Forelimb muscle (tissue), 1 donor: ENCODE data around the gene ST3GAL5. TPM values are rescaled to one million over a fixed set of nuclear protein-coding genes. Genes with fewer than 3 reads are reported as not detected.

Experiments used
- DNase-seq: peaks from one replicate; pipeline ENCODE4 v3.0.0-alpha.2; 2013; ENCODE audit warnings: low read depth
- polyA plus RNA-seq: library from polyadenylated mRNA; unstranded; fragments of 120-200 nt; gene quantifications from one replicate; pipeline ENCODE4 v1.2.1, GENCODE V29; 2013; ENCODE audit not compliant: insufficient read length

The ST3GAL5 gene
- polyA plus RNA-seq, 1 donor: 32.8 TPM

DNA sequence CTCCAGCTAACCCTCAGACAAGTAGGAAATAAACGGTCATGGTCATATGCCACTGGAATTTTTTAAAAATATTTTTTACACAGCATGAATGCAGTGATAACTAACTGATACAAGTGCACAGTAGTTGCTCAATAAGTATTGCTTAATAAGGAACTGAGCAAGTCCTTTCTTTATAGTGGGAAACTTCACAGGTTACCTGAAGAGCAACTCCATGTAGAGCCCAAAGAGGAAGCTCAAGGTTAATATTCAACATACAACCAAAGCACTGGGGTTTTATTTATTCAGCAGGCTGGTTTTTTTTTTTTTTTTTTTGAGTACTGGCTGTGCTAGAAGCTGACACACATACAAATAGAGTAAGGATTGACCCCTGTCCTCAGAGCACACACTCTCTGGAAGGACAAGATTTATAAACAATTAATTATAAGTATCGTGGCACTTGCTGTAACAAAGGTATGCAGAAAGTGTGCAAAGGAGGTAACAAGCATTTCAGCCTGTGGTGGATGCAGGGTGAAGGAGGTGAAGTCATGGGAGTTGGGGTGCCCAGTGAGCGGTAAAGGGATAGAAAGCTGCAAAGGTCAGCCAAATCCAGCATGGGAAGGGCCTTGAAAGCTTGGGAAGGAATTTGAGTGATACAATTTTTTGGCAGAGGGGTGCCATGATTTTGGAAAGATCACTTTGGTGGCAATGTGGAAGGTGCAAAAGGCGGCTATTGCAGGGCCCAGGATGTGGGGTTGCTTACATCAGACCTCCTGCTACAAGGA lies 82.3 kb downstream of the ST3GAL5 start:
- no peak for DNase-seq

DNA sequence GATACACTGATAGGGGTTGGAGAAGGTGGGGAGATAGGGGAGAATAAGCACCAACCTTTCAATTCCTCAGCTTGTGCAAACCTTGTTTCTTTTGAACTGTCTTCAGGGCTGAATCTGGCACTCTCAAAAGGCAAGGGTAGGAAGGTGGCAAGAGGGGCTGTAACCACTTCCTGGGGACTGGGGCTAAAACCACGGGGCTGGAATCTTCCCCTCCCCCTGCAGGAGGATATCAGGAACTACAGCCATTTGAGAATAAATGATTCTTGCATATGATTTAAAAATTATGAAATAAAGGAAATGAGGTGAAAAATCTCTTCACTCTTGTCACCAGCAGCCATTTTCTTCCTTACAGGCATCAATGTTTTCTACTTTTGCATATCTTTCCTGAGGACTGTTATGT lies 84.2 kb downstream of the ST3GAL5 start:
- DNase-seq: no peak

DNA sequence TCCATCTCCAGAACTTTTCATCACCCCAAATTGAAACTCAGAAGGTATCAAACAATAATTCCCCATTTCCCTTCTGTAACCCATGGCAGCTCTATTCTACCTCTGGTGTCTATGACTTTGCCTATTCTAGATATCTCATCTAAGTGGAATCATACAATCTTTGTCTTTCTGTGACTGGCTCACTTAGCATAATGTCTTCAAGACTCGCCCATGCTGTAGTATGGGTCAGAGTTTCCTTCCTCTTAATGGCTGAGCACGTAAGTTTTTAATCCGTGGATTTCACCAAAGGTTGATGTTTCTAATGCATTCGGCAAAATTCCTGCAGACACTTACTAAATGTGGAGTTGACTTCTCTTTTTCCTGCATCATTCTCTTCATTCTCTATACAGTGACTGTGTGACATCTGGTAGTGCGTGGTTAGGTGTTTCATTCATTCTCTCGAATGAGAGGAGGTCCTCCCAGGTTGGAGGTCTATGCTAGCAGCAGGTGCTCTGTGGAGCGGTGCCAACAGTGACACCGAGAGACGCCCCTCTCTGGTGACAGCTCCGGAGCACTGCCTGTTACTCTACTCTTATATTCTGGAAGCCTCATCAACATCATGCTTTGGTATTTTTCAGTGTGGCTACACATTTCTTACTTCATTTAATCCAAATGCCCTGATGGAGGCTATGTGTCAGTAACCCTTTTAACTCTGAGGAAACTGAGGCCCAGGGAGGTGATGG lies 84.9 kb downstream of the ST3GAL5 start:
- DNase-seq: no peak

DNA sequence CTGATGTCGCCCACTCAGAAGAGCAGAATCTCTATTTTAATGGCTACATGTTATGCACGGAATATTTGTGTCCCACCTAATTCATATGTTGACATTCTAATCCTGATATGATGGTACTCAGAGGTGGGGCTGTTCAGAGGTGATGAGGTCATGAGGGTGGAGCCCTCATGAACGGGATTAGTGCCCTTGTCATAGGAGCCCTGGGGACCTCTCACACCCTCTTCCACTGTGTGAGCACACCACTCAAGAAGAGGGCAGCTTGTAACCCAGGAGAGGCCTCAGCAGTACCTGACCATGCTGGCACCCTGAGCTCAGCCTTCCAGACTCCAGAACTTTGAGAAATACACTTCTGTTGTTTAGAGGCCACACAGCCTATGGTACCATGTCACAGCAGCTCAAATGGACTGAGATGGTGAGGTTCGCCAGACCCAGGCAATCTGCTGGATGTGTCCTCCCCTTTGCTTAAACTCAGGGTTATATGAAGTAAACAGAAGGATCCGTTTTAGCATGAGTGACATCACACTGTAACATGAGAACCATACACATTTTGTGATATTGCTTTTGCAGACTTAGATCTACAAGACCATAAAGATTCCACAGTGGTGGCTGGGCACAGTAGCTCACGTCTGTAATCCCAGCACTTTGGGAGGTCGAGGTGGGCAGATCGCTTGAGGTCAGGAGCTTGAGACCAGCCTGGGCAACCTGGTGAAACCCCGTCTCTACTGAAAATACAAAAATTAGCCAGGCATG lies 86.3 kb downstream of the ST3GAL5 start:
- DNase-seq: no peak

DNA sequence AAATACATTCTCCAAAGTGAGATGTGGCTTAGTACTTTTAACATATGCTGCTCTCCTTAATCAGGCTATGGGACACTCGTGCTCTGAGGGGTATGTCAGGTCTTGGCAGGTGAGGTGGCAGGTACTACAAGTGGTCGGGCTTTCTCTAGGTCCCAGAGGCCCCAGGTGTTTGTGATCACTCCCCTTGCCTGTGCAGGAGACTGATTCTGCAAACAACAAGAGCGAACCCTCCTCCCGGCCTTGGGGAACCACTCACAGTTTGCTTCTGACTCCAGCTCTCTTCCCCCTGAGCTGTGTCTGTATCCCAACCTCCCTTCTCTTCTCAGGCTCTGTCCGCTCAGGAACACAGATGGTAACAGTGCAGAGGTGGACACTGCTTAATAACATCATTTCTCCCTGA lies 86.9 kb downstream of the ST3GAL5 start:
- no peak for DNase-seq

DNA sequence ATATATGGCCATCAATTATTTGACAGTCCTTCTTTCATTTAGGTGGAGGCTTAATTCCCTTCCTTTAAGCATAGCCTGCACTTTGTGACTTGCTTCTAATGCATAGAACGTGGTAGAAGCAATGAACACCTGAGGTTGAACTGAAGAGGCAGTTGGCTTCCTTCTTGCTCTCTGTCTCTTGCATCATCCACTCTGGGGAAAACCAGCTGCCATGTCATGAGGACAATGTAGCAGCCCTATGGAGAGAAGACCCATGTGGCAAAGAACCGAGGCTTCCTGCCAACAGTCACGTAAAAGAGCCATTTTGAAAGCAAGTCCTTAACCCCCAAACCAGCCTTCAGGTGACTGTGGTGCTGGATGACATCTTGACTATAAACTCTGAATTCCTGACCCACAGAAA lies 88.2 kb downstream of the ST3GAL5 start:
- no peak for DNase-seq

DNA sequence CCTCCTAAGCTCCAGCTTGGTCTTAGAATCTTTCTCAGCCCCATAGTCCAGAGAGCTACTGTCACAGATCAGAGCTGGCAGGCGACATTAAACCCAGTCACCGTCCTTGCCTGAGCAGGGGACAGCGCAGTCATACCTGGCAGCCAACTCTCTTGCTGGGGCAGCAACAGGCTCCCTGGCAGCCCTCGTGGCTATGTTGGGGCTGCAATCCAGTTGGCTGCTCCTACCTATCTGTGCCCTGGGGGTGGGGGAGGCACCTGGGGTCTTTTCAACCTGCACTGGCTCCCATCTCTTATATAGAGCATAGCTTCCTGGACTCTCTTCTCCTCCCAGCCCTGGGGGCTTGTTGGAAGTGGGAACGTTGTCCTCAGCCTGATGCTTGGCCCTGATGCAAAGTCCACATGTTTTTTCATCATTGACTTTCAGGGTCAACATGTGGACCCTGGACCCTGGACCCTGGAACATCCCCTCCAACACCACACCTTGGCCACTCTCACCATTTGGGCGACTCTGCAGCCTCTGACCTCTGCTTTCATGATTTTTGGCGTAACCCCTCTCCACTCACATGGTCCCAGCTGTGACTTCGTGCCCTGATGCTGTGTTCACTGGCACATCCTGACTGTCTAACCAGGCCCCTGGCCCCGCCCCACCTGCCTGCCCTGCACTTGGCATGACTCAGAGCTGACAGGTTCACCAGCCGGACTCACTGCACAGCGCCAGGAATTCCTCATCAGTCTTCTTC lies 89.4 kb downstream of the ST3GAL5 start:
- DNase-seq: no peak

DNA sequence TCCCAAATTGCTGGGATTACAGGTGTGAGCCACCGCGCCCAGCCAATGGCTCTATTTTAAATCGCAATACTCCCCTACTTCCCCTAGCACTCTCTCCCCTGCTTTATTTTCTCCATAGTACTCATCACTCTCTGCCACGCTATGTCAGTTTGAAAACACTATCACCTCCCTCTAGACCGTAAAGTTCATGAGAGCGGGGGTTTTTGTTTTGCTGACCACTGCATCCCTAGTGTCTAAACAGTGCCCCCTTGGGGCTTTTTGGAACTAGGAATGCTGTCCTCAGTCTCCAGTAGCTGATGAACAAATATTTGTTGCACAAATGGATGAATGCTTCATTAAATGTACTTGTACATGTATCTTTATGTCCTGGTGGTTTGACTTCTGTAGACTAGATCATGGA lies 90.9 kb downstream of the ST3GAL5 start:
- no peak for DNase-seq

DNA sequence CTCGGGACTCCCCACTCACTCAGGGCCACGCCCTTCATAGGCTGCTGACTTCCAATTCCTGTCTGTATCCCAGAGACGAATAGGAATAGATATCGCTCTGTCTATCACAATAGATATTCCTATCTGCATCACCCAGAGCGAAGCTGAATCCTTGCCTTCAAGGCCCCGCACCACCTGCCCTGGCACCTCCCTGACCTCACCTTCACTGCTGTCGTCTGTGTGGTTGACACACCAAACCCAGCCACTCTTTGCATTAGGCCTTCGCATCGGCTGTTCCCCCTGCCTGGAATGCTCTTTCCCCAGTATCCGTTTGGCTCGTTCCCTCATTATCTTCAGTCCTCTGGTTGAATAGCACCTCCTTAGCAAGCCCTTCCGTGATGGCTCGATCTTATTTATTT lies 91.5 kb downstream of the ST3GAL5 start:
- no peak for DNase-seq

DNA sequence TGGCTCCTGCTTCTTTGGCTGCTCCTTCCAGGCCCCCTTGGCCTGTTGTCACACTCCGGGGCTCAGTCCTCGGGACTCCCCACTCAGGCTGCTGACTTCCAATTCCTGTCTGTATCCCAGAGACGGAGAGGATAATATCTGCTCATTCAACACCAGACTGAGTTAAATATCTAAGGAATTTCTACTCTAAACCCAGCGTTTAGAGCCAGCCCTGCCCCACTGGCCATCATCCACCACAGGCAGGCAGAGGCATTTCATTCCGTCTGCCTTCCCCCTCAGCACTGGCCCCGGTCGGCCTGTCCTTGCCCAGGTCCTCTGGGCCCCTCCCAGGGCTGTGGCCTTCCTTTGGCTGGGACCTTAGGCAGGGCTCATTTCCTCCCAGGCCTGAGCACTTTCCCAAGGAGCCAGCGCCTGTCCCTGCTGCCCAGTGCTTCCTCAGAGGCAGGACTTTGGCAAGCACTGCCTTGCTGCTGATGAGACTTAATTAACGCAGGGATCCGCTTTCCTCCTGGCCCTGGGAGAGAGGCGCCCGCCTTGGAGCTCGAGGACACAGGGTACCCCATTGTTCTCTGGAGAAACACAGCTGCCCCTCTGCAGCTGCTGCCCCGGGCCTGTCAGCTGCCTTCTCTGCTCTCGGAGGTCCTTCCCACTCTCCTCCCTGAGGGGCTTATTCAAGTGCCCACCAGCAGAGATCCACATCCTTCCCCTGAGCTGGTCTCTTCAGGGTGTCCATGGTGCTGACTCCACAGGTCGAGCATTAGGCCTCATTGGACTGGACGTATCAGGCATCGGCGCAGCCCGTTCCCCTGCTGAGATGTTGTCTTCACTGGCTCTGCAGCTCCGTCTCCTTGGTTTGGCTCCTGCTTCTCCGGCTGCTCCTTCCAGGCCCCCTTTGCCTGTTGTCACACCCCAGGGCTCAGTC lies 92.2 kb downstream of the ST3GAL5 start:
- no peak for DNase-seq

DNA sequence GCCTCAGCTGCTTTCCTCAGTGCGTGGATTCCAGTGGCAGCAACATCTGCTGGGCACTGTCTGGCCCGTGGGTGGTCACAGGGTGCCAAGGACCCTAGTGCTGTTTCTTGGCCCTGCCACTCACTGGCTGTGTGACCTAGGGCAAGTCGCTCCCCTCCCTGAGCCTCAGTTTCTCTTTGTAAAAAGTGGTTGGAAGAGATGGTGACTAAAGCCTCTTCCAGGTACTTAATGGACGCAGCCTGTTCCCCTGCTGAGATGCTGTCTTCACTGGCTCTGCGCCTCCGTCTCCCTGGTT lies 92.8 kb downstream of the ST3GAL5 start:
- DNase-seq: no peak

DNA sequence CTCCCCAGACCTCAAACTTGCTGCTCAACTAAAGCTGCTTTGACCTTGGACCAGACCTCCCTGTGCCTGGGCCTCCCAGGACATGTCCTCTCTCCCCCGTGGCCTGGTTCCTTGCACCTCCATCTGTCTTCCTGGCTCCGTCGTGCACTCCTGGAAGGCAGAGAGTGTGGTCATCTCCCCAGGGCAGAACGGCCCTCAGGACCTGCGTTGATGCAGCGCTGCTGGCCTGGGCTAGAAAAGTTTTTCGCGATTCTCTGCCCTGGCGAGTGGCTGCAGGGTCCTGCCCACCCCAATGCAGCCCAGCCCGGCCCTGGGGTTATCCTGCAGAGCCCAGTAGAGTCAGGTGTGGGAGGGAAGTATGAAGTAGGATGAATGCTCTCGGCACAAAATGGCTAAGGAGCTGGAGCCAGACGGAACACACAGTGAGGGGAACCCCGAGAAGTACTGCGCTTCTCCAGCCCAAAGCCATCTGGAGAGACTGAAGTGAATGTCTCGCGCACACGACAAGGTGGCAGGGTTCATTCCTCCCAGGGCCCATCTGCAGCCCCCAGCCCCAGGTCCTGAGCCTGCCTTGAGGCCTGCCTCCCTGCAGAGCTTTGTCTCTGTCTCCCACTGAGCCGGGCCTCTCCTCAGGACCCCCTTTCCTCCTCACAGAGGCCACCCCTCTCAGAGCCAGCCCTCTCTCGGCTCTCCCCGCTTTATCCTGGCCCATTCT lies 93.3 kb downstream of the ST3GAL5 start:
- no peak for DNase-seq

DNA sequence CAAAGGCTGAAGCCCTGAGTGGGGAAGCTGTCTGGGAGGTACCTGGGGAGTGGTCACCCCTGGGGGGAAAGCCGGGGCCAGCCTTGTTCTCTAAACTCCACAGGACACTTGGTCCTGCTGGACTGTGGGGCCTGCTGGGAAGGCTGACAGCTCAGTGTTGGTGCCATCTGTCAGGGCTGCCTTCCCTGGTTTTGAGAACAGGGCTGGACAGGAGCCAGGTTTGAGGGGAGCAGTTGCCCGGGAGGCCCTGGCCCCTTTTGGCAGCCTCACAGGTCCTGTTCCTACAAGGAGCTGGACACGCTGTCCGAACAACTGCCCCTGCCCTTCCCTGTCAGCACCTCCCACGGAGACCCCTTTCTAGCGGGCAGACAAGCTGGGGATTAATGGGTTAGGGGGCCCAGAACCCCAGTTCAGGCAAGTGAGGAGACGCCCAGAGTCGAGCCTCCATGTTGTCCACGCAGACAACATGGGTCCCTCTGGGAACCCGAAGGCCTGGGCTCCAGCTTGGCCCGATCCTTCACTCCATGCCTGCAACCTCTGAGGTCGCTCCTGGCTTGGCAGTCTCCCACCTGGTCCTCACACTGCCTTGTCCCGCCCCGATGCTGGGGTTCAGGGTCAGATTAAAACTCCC lies 94.2 kb downstream of the ST3GAL5 start:
- no peak for DNase-seq

DNA sequence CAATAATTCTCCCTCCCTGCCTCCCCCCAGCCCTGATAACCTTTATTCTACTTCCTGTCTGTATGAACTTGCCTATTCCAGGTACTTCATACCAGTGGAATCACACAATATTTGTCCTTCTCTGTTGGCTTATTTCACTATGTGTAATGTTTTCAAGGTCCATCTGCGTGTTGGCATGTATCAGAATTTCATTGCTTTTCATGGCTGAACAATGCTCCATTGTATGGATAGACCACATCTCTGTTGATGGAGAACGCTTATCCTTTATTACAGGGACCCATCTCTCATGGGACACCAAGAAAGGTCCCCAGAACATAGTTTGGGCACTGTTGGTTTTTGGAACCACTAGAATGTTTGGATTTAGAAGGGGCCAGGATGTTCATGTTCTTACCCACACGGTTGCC lies 94.8 kb downstream of the ST3GAL5 start:
- no peak for DNase-seq

DNA sequence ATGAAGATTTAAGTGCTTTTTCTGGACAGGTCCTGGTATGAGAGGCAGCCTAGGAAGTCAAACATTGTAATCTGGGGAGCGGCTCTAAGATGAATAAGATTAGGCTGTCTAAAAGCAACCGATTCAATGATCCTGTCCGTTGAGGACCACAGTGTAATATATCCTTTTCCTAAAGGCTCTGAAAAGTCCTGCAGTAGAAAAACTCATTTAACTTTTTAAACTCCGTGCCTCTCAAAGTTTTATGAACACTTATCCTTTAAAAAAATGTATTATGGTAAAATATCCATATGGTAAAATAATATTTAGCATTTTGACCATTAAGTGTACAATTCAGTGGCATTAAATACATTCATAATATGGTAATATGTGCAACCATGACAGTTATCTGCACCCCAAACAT lies 95.2 kb downstream of the ST3GAL5 start:
- no peak for DNase-seq

DNA sequence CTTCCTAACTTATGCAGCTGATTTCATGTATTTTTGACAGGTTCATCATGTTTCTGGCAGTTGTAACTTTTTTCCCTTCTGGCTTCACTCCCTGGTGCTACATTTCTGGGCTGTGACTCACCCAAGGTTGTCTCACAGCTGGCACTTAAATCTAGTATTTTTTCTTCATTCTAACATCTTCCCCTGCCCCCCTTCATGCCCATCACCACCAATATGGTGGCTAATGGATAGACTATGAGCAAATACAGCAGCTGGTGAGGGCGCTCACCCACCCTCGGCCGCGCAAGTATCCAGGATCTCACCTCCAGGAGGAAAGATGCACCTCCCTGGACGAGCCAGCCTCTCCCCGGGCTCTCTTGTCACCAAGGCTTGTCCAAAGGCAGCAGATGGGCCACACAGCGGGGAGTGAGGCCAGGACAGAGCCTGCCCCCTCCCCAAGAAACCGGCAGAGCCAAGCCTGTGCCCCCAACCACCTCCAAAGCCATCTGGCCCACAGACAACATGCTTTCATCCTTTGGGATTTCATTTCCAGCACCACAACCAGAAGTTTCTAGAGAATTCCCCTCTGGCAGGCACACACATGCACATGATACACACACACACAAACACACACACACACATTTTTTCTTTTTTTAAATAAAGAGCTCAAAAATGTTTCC lies 95.9 kb downstream of the ST3GAL5 start:
- DNase-seq: no peak

DNA sequence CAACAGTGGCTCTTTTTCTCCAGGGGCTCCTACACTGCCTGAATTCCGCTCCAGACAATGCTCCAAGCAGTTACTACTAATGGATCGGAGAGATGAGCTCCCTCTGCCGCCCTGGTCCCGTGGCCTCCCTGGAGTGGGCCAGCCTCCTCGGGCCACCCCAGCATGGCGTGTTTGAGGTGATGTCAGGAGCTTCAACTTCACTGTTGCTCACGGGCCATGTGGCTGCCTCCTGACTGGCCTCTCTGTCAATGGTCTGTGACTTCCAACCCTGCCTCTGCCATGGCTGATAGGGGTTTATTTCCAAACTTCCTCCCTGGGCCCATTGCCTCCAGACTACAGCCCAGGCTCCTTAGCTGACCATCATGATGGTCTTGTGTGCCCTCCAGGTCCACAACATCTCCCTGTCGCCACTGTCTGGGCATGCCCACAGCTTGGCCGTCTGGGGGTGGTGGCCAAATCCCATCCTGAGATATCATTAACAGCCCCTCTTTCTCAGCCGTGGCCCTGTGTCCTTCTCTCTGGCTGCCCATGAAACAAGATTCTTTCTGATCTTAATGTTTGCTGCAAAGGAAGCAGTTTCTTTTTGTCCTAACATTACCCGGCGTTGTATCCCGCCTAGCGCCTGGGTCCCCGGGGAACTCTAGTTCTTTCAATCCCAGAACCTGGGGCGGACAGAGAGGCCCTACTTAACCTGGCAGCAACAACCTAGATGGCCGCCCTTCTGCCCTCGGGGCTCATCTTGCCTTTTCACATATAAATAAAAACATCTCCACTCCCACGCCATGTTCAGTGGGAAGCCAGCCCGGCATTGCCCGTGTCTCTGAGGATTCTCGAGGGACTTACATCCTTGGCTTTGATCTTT lies 96.9 kb downstream of the ST3GAL5 start:
- DNase-seq: no peak

DNA sequence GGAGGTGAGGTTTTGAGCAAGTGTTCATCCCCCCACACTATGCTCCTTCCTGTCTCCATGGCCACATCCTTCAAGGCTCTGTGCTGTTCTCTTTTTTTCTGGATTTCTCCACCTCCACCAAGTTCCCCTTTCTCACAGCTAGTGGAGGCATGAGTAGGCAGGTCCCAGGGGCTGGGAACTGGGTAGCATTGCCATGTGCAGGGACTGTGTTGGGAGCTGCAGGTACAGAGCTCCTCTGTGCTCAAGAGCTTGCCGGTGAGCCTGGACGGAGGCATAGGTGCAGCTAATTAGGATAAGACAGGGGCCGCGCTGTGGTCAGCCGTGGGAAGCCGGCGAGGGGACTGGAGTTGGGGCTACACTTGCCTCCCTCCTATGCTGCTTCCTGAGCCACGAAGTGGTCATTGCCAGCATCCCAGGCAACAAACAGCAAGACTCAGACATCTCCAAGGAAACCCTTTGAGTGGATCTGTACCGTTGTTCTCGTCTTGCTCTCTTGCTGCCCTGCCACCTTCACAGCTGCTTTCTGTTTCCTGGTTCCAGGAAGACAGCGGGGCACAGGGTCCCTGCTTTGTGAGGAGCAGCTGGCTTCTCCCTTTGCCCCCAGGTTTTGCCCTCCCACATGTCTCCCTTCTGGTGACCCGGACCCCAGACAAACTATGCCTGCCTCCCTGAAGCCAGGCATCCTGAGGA lies 98.1 kb downstream of the ST3GAL5 start:
- DNase-seq: no peak
